Upper lobe of left lung (tissue), 6 donors: Measurements from ENCODE around the gene MAP2. TPM values are rescaled to one million over a fixed set of nuclear protein-coding genes. Genes with fewer than 3 reads are reported as not detected.

Source experiments
- ATAC-seq, 2 donors: fragments of 200-7000 bp; cut with Tn5 transposase; one replicate each; pipeline ENCODE4 v1.9.1; 2022; ENCODE audit warnings: mild to moderate bottlenecking in 2 of 2, moderate library complexity in 2 of 2; ENCODE audit not compliant: low FRiP score in 2 of 2
- DNase-seq, 2 donors: peaks; one replicate each; pipeline ENCODE4 v3.0.0-alpha.2; 2019 to 2020
- H3K27ac ChIP-seq, 4 donors: fragments of 200-600 bp; sonication (generic); one replicate each; pipeline ENCODE4 v1.5.1; 2016 to 2019
- H3K27me3 ChIP-seq, 4 donors: fragments of 200-600 bp; sonication (generic); one replicate each; pipeline ENCODE4 v1.5.1; 2017 to 2019
- H3K36me3 ChIP-seq, 4 donors: fragments of 200-600 bp; sonication (generic); one replicate each; pipeline ENCODE4 v1.5.1; 2016 to 2019
- H3K4me1 ChIP-seq, 4 donors: fragments of 200-600 bp; sonication (generic); one replicate each; pipeline ENCODE4 v1.5.1; 2018 to 2019
- H3K4me3 ChIP-seq, 4 donors: fragments of 200-600 bp; sonication (generic); one replicate each; pipeline ENCODE4 v1.5.1; 2017 to 2019; ENCODE audit warnings: mild to moderate bottlenecking in 2 of 4, moderate library complexity in 1 of 4
- H3K9me3 ChIP-seq, 4 donors: fragments of 200-600 bp; sonication (generic); one replicate each; pipeline ENCODE4 v1.5.1; 2018 to 2019
- EP300 ChIP-seq, 4 donors: sonication (generic); formaldehyde crosslinking; IDR thresholded peaks; one replicate each; pipeline ENCODE4 v1.5.1; 2017; ENCODE audit warnings: antibody characterized with exemption in 4 of 4, control low read depth in 2 of 4
- POLR2A ChIP-seq, 4 donors: fragments of 450-650 bp; IDR thresholded peaks; one replicate each; pipeline ENCODE4 v1.5.1; 2016 to 2017; ENCODE audit warnings: antibody characterized with exemption in 4 of 4, mild to moderate bottlenecking in 2 of 4
- POLR2AphosphoS5 ChIP-seq, 2 donors: sonication (generic); formaldehyde crosslinking; IDR thresholded peaks; one replicate each; pipeline ENCODE4 v1.5.1; 2017; ENCODE audit warnings: antibody characterized with exemption in 2 of 2
- WGBS, 2 donors: methylation state at CpG; one replicate each; pipeline ENCODE4 v1.1.5; 2017 to 2018; 5-methylcytosine and 5-hydroxymethylcytosine counted together
- total RNA-seq, 6 donors: library from RNA; depleted of rRNA in 4 of 6; stranded (reverse); fragments of >200 nt in 4 of 6; gene quantifications; one replicate each; pipeline versions ENCODE4 v1.1.0 to v1.2.1, GENCODE V29; 2016 to 2021
- TF ChIP-seq, protein P1 (sequence below), 6 experiments: fragments of 450-650 bp in 4 of 6; fragments of 200-600 bp in 2 of 6; sonication (generic) in 2 of 6; IDR thresholded peaks; one replicate each; pipeline ENCODE4 v1.5.1; 2016 to 2019; ENCODE audit warnings: antibody characterized with exemption in 6 of 6
- donor health status: DM: no; HTN: no; CAD: no; lungs with moderate emphysema.
- donor health status: DM: no; HTN: yes; CAD: no; lungs with severe emphysema.

Gene MAP2
- total RNA-seq, 6 donors from 2014 or later = 25.2 to 121 (median 58.7) TPM

DNA sequence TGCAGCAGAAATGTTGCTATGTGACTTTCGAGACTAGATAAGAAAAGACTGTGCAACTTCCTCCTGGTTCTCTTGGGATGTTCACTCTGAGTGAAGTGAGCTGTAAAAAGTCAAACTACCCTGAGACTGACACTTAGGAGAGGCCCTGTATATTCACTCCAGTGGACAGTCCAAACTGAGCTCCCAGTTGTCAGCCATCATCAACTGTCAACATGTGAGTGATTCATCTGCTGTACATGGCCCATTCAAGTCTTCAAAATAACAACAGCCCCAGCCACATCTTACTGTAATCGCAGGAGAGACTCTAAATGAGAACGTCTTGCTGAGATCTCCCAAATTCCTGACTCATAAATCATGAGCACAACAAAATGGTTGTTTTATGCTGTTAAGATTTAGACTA, 339.3 kb downstream of the MAP2 start:
- Histone ChIP-seq H3K27me3 (no peaks in the 10 kb centered on the region), H3K36me3 (no peaks in the 10 kb centered on the region), H3K9me3 (no peaks in the 10 kb centered on the region), H3K4me3 (no peak overlapping the region), H3K4me1 (no peaks in the 10 kb centered on the region), H3K27ac (no peak overlapping the region)
- DNase-seq = no peak
- TF ChIP-seq EP300 (IDR thresholded peaks at IDR 0.05) (no peak), POLR2A (IDR thresholded peaks at IDR 0.05) (no peak), POLR2AphosphoS5 (IDR thresholded peaks at IDR 0.05) (no peak)
- TF ChIP-seq, protein P1, sequence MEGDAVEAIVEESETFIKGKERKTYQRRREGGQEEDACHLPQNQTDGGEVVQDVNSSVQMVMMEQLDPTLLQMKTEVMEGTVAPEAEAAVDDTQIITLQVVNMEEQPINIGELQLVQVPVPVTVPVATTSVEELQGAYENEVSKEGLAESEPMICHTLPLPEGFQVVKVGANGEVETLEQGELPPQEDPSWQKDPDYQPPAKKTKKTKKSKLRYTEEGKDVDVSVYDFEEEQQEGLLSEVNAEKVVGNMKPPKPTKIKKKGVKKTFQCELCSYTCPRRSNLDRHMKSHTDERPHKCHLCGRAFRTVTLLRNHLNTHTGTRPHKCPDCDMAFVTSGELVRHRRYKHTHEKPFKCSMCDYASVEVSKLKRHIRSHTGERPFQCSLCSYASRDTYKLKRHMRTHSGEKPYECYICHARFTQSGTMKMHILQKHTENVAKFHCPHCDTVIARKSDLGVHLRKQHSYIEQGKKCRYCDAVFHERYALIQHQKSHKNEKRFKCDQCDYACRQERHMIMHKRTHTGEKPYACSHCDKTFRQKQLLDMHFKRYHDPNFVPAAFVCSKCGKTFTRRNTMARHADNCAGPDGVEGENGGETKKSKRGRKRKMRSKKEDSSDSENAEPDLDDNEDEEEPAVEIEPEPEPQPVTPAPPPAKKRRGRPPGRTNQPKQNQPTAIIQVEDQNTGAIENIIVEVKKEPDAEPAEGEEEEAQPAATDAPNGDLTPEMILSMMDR (IDR thresholded peaks at IDR 0.05) = no peak
- ATAC-seq = no peak
- 55 to 78% methylated on average over 3 of the region's 3 CpGs for WGBS, 2 donors

DNA sequence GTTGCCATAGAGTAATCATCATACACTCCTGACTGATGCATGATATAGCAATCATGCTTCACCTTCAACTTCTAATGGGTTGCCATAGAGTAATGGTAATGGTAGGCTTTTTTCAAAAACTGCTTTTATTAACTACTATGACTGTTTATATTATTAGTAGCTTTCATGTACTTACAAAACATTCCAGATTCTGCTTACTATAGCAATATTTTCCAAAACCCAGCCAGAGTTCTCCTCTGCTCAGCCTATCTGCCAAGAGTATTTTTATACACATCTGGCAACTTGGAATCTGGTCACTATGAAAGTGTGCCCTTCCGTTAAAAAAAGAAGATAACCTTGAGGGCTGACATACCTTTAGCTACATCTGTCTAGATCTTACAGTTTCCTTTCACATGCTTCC, 342.8 kb downstream of the MAP2 start:
- peaks cover 0 to 4% (median under 1%) of the 10 kb centered on the region in 4 donors for H3K27me3 ChIP-seq
- H3K9me3 ChIP-seq = no peaks in the 10 kb centered on the region
- no peak overlapping the region for H3K27ac ChIP-seq
- DNase-seq (no peak), ATAC-seq (no peak)
- H3K4me1 ChIP-seq = peaks cover 0 to 4% (median 3%) of the 10 kb centered on the region in 4 donors
- no peaks in the 10 kb centered on the region for H3K36me3 ChIP-seq
- no peak overlapping the region for H3K4me3 ChIP-seq
- TF ChIP-seq, protein P1 (IDR thresholded peaks at IDR 0.05) = no peak
- TF ChIP-seq POLR2A (IDR thresholded peaks at IDR 0.05) (no peak), POLR2AphosphoS5 (IDR thresholded peaks at IDR 0.05) (no peak), EP300 (IDR thresholded peaks at IDR 0.05) (no peak)
- WGBS, 2 donors = 77 to 91% methylated on average over 1 of the region's 1 CpG

DNA sequence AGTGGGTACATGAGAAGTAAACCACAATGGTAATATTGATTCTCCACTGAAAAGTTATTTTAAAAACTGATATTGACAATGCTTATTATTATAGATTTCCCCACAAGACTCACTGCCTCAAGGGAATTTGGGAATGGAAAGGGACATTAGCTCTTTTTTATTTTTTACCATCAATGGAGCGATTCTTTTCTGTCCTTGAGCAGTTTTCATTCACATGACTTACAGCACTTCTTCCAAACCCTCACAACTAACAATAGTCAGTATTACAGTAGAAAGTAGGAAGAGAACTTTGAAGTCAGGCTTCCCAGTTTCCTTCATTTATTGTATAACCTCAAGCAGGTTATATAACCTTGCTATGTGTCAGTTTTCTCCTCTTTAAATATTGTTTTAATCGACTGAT, 343.5 kb downstream of the MAP2 start:
- 61 to 66% methylated on average over 2 of the region's 2 CpGs for WGBS, 2 donors
- H3K4me1 ChIP-seq = peaks cover 0 to 10% (median 6%) of the 10 kb centered on the region in 4 donors
- ATAC-seq = no peak
- H3K36me3 ChIP-seq = no peaks in the 10 kb centered on the region
- no peak overlapping the region for H3K4me3 ChIP-seq
- H3K9me3 ChIP-seq = no peaks in the 10 kb centered on the region
- peaks cover 0 to 10% (median 4%) of the 10 kb centered on the region in 4 donors for H3K27me3 ChIP-seq
- TF ChIP-seq POLR2A (IDR thresholded peaks at IDR 0.05) (no peak), POLR2AphosphoS5 (IDR thresholded peaks at IDR 0.05) (no peak), EP300 (IDR thresholded peaks at IDR 0.05) (no peak)
- TF ChIP-seq, protein P1 (IDR thresholded peaks at IDR 0.05) = no peak
- no peak overlapping the region for H3K27ac ChIP-seq
- DNase-seq = no peak

DNA sequence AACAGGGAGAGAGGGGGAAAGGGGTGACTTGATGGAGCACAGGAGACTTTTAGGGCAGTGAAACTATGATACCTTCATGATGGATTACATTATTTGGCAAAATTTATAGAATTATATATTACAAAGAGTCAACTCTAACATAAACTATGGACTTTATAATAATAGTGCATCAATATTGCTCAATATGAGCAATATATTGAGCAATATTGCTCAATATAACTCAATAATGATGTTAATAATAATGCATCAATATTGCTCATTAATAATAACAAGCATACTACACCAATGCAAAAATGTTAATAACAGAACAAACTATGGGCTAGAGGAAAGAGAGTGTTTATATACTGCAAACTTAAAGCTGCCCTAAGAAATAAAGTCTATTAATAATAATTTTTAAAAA, 344.7 kb downstream of the MAP2 start:
- Histone ChIP-seq H3K4me3 (no peak overlapping the region), H3K27me3 (peaks cover 0 to 10% (median 4%) of the 10 kb centered on the region in 4 donors), H3K4me1 (peaks cover 0 to 10% (median 6%) of the 10 kb centered on the region in 4 donors), H3K27ac (no peak overlapping the region), H3K36me3 (no peaks in the 10 kb centered on the region), H3K9me3 (no peaks in the 10 kb centered on the region)
- DNase-seq (no peak), ATAC-seq (no peak)
- TF ChIP-seq POLR2AphosphoS5 (IDR thresholded peaks at IDR 0.05) = no peak
- no peak for TF ChIP-seq POLR2A (IDR thresholded peaks at IDR 0.05)
- TF ChIP-seq, protein P1 (IDR thresholded peaks at IDR 0.05) = no peak
- no peak for TF ChIP-seq EP300 (IDR thresholded peaks at IDR 0.05)
